HG02642 (cell line): ENCODE data around the gene CTNND2.

Experiments used
- ATAC-seq: cut with Tn5 transposase; IDR thresholded peaks from one replicate; pipeline ENCODE4 v1.9.1; 2021; ENCODE audit warnings: mild to moderate bottlenecking; ENCODE audit not compliant: unreplicated experiment, poor library complexity

Gene CTNND2

GRCh38 chr5:10984021-10984715 lies 920.1 kb downstream of the CTNND2 start:
- no peak for ATAC-seq

GRCh38 chr5:10982626-10983025 lies 921.6 kb downstream of the CTNND2 start:
- ATAC-seq = no peak

GRCh38 chr5:10981932-10982331 lies 922.3 kb downstream of the CTNND2 start:
- ATAC-seq = no peak

- ATAC-seq = no peak
These were observed 927.2 kb downstream of the CTNND2 start for GRCh38 chr5:10977011-10977410.

- ATAC-seq = no peak
These were observed 928.3 kb downstream of the CTNND2 start for GRCh38 chr5:10975945-10976344.

- ATAC-seq = no peak
These were observed 929.4 kb downstream of the CTNND2 start for GRCh38 chr5:10974850-10975249.

- no peak for ATAC-seq
These were observed 930.9 kb downstream of the CTNND2 start for GRCh38 chr5:10973316-10973715.

GRCh38 chr5:10969684-10970180 lies 934.5 kb downstream of the CTNND2 start:
- ATAC-seq = no peak

- no peak for ATAC-seq
These were observed 939.4 kb downstream of the CTNND2 start for GRCh38 chr5:10964806-10965205.

- no peak for ATAC-seq
These were observed 945.5 kb downstream of the CTNND2 start for GRCh38 chr5:10958728-10959127.

- ATAC-seq = no peak
These were observed 954.2 kb downstream of the CTNND2 start for GRCh38 chr5:10949856-10950630.

GRCh38 chr5:10946050-10946449 lies 958.2 kb downstream of the CTNND2 start:
- no peak for ATAC-seq

- ATAC-seq = no peak
These were observed 962.3 kb downstream of the CTNND2 start for GRCh38 chr5:10941900-10942299.

GRCh38 chr5:10936081-10936855 lies 968.0 kb downstream of the CTNND2 start:
- ATAC-seq = no peak

- ATAC-seq = no peak
These were observed 968.7 kb downstream of the CTNND2 start for GRCh38 chr5:10935536-10935935.

- ATAC-seq = no peak
These were observed 969.4 kb downstream of the CTNND2 start for GRCh38 chr5:10934783-10935355.

- ATAC-seq = no peak
These were observed 971.1 kb downstream of the CTNND2 start for GRCh38 chr5:10933121-10933520.

- no peak for ATAC-seq
These were observed 971.8 kb downstream of the CTNND2 start for GRCh38 chr5:10932426-10932825.

- ATAC-seq = no peak
These were observed 976.6 kb downstream of the CTNND2 start for GRCh38 chr5:10927608-10928007.

- no peak for ATAC-seq
These were observed 980.9 kb downstream of the CTNND2 start for GRCh38 chr5:10923310-10923709.
